ENCODE data around the gene LCLAT1.
"Not testable (repeated sequence)": the region's sequence is repeated elsewhere in the genome, so short reads cannot be mapped to it uniquely, and the experiment has no call there.

The LCLAT1 gene

DNA sequence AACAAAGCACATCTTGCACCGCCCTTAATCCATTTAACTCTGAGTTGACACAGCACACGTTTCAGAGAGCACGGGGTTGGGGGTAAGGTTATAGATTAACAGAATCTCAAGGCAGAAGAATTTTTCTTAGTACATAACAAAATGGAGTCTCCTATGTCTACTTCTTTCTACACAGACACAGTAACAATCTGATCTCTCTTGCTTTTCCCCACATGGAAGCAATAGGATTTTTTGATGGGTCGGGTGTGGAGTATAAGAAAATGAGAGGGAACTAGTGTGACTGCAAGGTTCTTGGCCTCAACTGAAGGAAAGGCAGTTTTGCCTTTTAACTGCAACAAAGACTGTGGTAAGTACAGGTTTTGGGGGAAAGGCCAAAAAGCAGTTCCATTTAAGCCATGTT lies 167.2 kb downstream of the LCLAT1 start:
- H3K4me1 Mint-ChIP-seq; DNase-seq (ENCODE audit: low spot score in 2 of 2); H3K27ac Mint-ChIP-seq (ENCODE audit: low read depth); ATAC-seq (replicated peaks; ENCODE audit: extremely low read depth, poor library complexity, severe bottlenecking); H3K4me3 Mint-ChIP-seq; H3K36me3 Mint-ChIP-seq (ENCODE audit: insufficient read depth); H3K27me3 Mint-ChIP-seq; H3K9me3 Mint-ChIP-seq: not testable (repeated sequence)

DNA sequence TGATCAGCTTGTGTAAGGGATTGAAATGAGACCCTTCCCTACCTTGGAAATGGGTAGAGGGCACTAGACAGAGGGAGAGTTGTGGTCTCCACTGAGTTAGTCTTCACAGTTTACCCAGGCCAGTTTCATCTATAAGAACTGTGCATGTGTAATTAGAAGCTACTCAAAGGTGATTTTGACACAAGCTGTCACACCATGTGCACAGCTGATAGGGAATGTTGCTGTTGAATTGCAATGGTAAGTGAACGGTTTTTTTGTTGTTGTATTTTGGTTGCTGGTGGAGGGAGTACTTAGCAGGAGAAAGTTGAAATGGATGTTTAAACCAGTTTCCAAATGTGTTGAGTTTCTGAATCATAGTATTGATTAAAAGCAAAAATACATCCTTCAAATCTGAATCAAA lies 168.9 kb downstream of the LCLAT1 start:
- ATAC-seq (replicated peaks; ENCODE audit: extremely low read depth, poor library complexity, severe bottlenecking) (no peak), DNase-seq (ENCODE audit: low spot score in 2 of 2) (no peak)
- Mint-ChIP-seq H3K27me3 (no peaks in the 10 kb centered on the region), H3K9me3 (no peaks in the 10 kb centered on the region), H3K36me3 (ENCODE audit: insufficient read depth) (peaks cover 4% of the 10 kb centered on the region), H3K4me3 (no peak overlapping the region), H3K27ac (ENCODE audit: low read depth) (no peak overlapping the region), H3K4me1 (no peaks in the 10 kb centered on the region)

DNA sequence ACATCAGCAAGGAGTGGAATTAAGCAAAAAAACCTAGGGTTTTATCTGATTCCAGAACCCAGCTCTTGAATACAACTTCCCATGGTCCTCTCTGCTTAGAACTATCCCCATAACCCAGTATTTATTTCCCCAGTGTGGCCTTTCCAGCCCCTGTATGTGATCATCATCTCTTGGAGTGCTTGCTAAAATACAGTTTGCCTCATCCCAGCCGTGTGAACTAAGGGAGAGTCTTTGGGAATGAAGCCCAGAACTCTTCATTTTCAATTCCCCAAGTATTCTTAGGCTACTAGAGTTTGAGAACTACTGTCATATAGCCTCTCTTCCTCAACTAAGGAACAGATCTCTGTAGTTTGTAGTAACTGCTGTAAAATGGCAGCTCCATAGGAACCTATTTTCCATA lies 173.1 kb downstream of the LCLAT1 start:
- H3K27ac Mint-ChIP-seq (ENCODE audit: low read depth) = no peak overlapping the region
- H3K4me1 Mint-ChIP-seq = no peaks in the 10 kb centered on the region
- no peak for ATAC-seq (replicated peaks; ENCODE audit: extremely low read depth, poor library complexity, severe bottlenecking)
- no peak overlapping the region for H3K4me3 Mint-ChIP-seq
- peaks cover 5% of the 10 kb centered on the region for H3K36me3 Mint-ChIP-seq (ENCODE audit: insufficient read depth)
- no peaks in the 10 kb centered on the region for H3K27me3 Mint-ChIP-seq
- H3K9me3 Mint-ChIP-seq = no peaks in the 10 kb centered on the region
- no peak for DNase-seq (ENCODE audit: low spot score in 2 of 2)

GRCh38 chr2:30621836-30622235 lies 174.8 kb downstream of the LCLAT1 start:
- Mint-ChIP-seq H3K4me3 (no peak overlapping the region), H3K4me1 (no peaks in the 10 kb centered on the region), H3K9me3 (no peaks in the 10 kb centered on the region), H3K27me3 (no peaks in the 10 kb centered on the region), H3K27ac (ENCODE audit: low read depth) (no peak overlapping the region), H3K36me3 (ENCODE audit: insufficient read depth) (peaks cover 5% of the 10 kb centered on the region)
- ATAC-seq (replicated peaks; ENCODE audit: extremely low read depth, poor library complexity, severe bottlenecking) (no peak), DNase-seq (ENCODE audit: low spot score in 2 of 2) (no peak)

DNA sequence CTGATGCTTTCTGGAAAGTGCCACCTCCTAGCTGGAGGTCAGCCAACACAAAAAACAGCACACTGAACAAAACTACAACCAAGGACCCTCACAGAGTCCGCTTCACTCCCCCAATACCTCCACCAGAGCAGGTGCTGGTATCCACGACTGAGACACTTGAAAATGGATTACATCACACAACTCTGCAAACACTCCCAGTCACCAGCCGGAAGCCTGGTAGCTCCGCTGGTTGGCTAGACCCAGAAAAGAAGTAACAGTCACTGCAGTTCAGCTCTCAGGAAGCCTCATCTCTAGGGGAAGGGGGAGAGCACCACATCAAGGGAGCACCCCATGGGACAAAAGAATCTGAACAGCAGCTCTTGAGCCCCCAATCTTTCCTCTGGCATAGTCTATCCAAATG lies 175.4 kb downstream of the LCLAT1 start:
- no peaks in the 10 kb centered on the region for H3K9me3 Mint-ChIP-seq

GRCh38 chr2:30625276-30625675 lies 178.2 kb downstream of the LCLAT1 start:
- H3K4me1 Mint-ChIP-seq = no peaks in the 10 kb centered on the region
- DNase-seq (ENCODE audit: low spot score in 2 of 2) (no peak), ATAC-seq (replicated peaks; ENCODE audit: extremely low read depth, poor library complexity, severe bottlenecking) (no peak)
- H3K9me3 Mint-ChIP-seq = no peaks in the 10 kb centered on the region
- no peak overlapping the region for H3K4me3 Mint-ChIP-seq
- no peaks in the 10 kb centered on the region for H3K27me3 Mint-ChIP-seq
- no peak overlapping the region for H3K27ac Mint-ChIP-seq (ENCODE audit: low read depth)
- peaks cover 3% of the 10 kb centered on the region for H3K36me3 Mint-ChIP-seq (ENCODE audit: insufficient read depth)

More for the DNA sequence above, 175.4 kb downstream of the LCLAT1 start:
- Mint-ChIP-seq H3K27me3 (no peaks in the 10 kb centered on the region), H3K27ac (ENCODE audit: low read depth) (no peak overlapping the region), H3K4me1 (no peaks in the 10 kb centered on the region), H3K36me3 (ENCODE audit: insufficient read depth) (peaks cover 5% of the 10 kb centered on the region), H3K4me3 (no peak overlapping the region)
- no peak for DNase-seq (ENCODE audit: low spot score in 2 of 2)
- no peak for ATAC-seq (replicated peaks; ENCODE audit: extremely low read depth, poor library complexity, severe bottlenecking)

DNA sequence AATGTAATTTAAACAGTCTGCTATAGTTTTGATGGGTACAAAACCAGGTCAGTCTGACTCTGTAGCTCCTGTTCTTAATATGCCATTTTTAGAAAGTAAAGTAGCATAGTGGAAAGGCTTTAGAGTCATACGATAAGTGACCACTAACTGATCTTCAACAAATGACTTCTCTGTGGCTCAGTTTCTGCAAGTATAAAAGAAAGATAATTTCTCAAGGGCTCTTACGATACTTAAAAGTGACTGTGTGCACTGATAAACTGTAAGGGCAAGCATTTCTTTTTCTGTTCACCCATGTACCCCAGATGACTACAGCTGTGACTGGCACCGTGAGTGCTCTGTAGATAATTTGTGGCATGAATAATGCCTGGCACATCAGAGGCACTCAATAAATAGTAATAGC lies 178.7 kb downstream of the LCLAT1 start:
- H3K4me3 Mint-ChIP-seq = no peak overlapping the region
- DNase-seq (ENCODE audit: low spot score in 2 of 2) = no peak
- no peaks in the 10 kb centered on the region for H3K27me3 Mint-ChIP-seq
- peaks cover 3% of the 10 kb centered on the region for H3K36me3 Mint-ChIP-seq (ENCODE audit: insufficient read depth)
- no peak for ATAC-seq (replicated peaks; ENCODE audit: extremely low read depth, poor library complexity, severe bottlenecking)
- peaks cover 2% of the 10 kb centered on the region for H3K4me1 Mint-ChIP-seq
- no peaks in the 10 kb centered on the region for H3K9me3 Mint-ChIP-seq
- no peak overlapping the region for H3K27ac Mint-ChIP-seq (ENCODE audit: low read depth)

- peaks cover 3% of the 10 kb centered on the region for H3K36me3 Mint-ChIP-seq (ENCODE audit: insufficient read depth)
- H3K27ac Mint-ChIP-seq (ENCODE audit: low read depth) = no peak overlapping the region
- H3K4me1 Mint-ChIP-seq = peaks cover 9% of the 10 kb centered on the region
- H3K27me3 Mint-ChIP-seq = no peaks in the 10 kb centered on the region
- H3K4me3 Mint-ChIP-seq = no peak overlapping the region
- DNase-seq (ENCODE audit: low spot score in 2 of 2) (no peak), ATAC-seq (replicated peaks; ENCODE audit: extremely low read depth, poor library complexity, severe bottlenecking) (no peak)
- H3K9me3 Mint-ChIP-seq = no peaks in the 10 kb centered on the region
These were observed 179.4 kb downstream of the LCLAT1 start for GRCh38 chr2:30626397-30626796.

DNA sequence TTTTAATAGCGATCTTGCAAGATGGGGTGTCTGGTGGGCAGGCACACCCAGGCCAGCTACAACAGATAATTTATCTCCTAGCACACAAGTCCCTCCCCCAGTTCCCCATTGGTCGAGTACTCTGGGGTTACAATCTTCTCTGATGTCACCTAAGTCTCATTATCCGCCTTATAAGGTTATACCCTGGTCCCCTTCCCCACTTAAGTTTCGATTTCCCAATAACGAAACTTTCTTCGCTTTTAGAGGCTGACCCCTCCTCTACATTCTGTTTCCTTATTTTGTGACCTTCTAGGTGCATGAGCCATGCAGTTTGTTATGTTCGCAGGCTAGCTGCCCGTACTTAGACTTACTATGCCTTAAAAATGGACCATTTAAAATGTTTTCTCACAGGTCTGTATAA lies 180.1 kb downstream of the LCLAT1 start:
- Mint-ChIP-seq H3K27ac (ENCODE audit: low read depth) (no peak overlapping the region), H3K9me3 (no peaks in the 10 kb centered on the region), H3K4me3 (no peak overlapping the region), H3K36me3 (ENCODE audit: insufficient read depth) (peaks cover 1% of the 10 kb centered on the region), H3K27me3 (no peaks in the 10 kb centered on the region), H3K4me1 (peaks cover 9% of the 10 kb centered on the region)
- no peak for ATAC-seq (replicated peaks; ENCODE audit: extremely low read depth, poor library complexity, severe bottlenecking)
- DNase-seq (ENCODE audit: low spot score in 2 of 2) = no peak

- Mint-ChIP-seq H3K27me3 (no peaks in the 10 kb centered on the region), H3K27ac (ENCODE audit: low read depth) (no peak overlapping the region), H3K4me3 (no peak overlapping the region), H3K36me3 (ENCODE audit: insufficient read depth) (peaks cover 1% of the 10 kb centered on the region), H3K4me1 (peaks cover 9% of the 10 kb centered on the region), H3K9me3 (no peaks in the 10 kb centered on the region)
- no peak for DNase-seq (ENCODE audit: low spot score in 2 of 2)
- no peak for ATAC-seq (replicated peaks; ENCODE audit: extremely low read depth, poor library complexity, severe bottlenecking)
These were observed 181.3 kb downstream of the LCLAT1 start for GRCh38 chr2:30628341-30628740.

- ATAC-seq (replicated peaks; ENCODE audit: extremely low read depth, poor library complexity, severe bottlenecking) = no peak
- Mint-ChIP-seq H3K27ac (ENCODE audit: low read depth) (no peak overlapping the region), H3K4me3 (no peak overlapping the region), H3K9me3 (no peaks in the 10 kb centered on the region), H3K4me1 (peaks cover 9% of the 10 kb centered on the region), H3K36me3 (ENCODE audit: insufficient read depth) (no peaks in the 10 kb centered on the region), H3K27me3 (no peaks in the 10 kb centered on the region)
- DNase-seq (ENCODE audit: low spot score in 2 of 2) = no peak
These were observed 182.8 kb downstream of the LCLAT1 start for GRCh38 chr2:30629866-30630265.

DNA sequence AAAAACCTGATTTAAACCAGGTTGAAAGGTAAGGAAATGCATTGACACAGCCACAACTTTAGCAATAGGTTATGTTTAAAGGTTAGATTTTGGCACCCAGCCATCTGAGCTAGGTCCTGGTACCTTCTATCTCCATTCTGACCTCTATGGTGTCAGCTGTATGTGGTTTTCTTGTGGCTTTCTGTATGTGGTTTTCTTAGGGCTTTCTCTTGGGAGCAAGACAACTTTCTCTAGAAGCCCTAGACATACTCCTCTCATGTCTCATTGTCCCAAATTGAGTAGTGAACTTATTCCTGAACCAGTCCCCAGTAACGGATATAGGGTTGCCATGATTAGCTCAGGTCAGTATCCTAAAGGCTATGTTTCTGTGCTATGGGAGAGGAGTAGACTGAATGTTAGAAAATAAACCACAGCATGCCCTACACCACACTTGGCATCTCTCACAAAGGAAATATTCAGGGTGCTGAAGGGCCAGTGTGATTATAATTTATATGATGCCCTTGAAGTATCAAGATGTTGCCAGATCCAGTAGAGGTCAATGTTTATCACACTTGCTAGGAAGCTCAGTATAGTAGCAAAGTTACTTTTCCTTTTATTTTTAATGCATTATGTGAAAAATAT lies 184.1 kb downstream of the LCLAT1 start:
- peak overlapping the region; percentile 55 for H3K27ac Mint-ChIP-seq (ENCODE audit: low read depth)
- no peak for ATAC-seq (replicated peaks; ENCODE audit: extremely low read depth, poor library complexity, severe bottlenecking)

GRCh38 chr2:30633039-30633438 lies 186.0 kb downstream of the LCLAT1 start:
- Mint-ChIP-seq H3K27ac (ENCODE audit: low read depth) (no peak overlapping the region), H3K36me3 (ENCODE audit: insufficient read depth) (no peaks in the 10 kb centered on the region), H3K27me3 (no peaks in the 10 kb centered on the region), H3K4me3 (no peak overlapping the region), H3K9me3 (no peaks in the 10 kb centered on the region), H3K4me1 (peaks cover 9% of the 10 kb centered on the region)
- ATAC-seq (replicated peaks; ENCODE audit: extremely low read depth, poor library complexity, severe bottlenecking) (no peak), DNase-seq (ENCODE audit: low spot score in 2 of 2) (no peak)

More for the DNA sequence above, 184.1 kb downstream of the LCLAT1 start:
- Mint-ChIP-seq H3K9me3 (no peaks in the 10 kb centered on the region), H3K27me3 (no peaks in the 10 kb centered on the region), H3K4me1 (peaks cover 9% of the 10 kb centered on the region), H3K36me3 (ENCODE audit: insufficient read depth) (no peaks in the 10 kb centered on the region), H3K4me3 (no peak overlapping the region)
- DNase-seq (ENCODE audit: low spot score in 2 of 2) = no peak

DNA sequence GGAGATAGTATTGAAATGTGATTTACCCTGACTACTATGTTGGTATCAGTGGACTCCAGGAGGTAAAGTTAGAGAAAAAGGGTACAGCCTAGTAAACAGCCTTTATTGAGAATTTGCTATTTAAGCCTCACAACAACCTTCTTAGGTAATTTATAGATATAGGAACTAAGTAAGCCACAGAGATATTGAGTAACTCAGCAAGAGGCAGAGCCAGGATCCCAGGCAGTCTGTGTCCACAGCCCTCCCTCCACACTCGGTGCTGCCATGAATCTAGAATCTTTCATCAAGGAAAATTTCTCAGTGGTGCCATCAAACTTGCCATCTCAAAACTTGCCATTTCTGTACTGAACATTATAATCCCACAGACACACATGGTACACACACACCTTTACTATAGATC lies 189.3 kb downstream of the LCLAT1 start:
- H3K27ac Mint-ChIP-seq (ENCODE audit: low read depth) = no peak overlapping the region
- ATAC-seq (replicated peaks; ENCODE audit: extremely low read depth, poor library complexity, severe bottlenecking) (no peak), DNase-seq (ENCODE audit: low spot score in 2 of 2) (no peak)
- no peaks in the 10 kb centered on the region for H3K9me3 Mint-ChIP-seq
- peaks cover 1% of the 10 kb centered on the region for H3K4me1 Mint-ChIP-seq
- H3K4me3 Mint-ChIP-seq = no peak overlapping the region
- H3K36me3 Mint-ChIP-seq (ENCODE audit: insufficient read depth) = peaks cover 3% of the 10 kb centered on the region
- H3K27me3 Mint-ChIP-seq = no peaks in the 10 kb centered on the region
